Kidney (tissue), 14 donors: ENCODE measurements around the gene MAP7. TPM values are rescaled to one million over a fixed set of nuclear protein-coding genes. Genes with fewer than 3 reads are reported as not detected.

Source experiments
- DNase-seq, 5 donors: peaks; one replicate each; pipeline ENCODE4 v3.0.0-alpha.2; 2013 to 2020
- FAIRE-seq: peaks from 2 replicates; lab custom pipeline; 2012; peaks lifted over from hg19 to GRCh38; lab: Jason Lieb, UNC
- H3K27ac ChIP-seq, 2 donors: one replicate each; pipeline ENCODE4 v1.7.0; 2013; ENCODE audit warnings: low read depth in 2 of 2, low read length in 2 of 2, inconsistent platforms in 1 of 2
- H3K27me3 ChIP-seq: one replicate; pipeline ENCODE4 v1.7.1; 2013; ENCODE audit warnings: low read length, inconsistent platforms; ENCODE audit not compliant: control insufficient read depth, insufficient read depth
- H3K36me3 ChIP-seq, 3 donors: one replicate each; pipeline versions ENCODE4 v1.7.0 to v1.7.1; 2013; ENCODE audit warnings: low read length in 3 of 3, control low read depth in 1 of 3, inconsistent platforms in 1 of 3; ENCODE audit not compliant: insufficient read depth in 3 of 3, control insufficient read depth in 2 of 3
- H3K4me1 ChIP-seq, 3 donors: one replicate each; pipeline versions ENCODE4 v1.7.0 to v1.7.1; 2013; ENCODE audit warnings: low read length in 3 of 3, inconsistent platforms in 1 of 3, low read depth in 1 of 3; ENCODE audit not compliant: control insufficient read depth in 2 of 3, insufficient read depth in 2 of 3
- H3K4me3 ChIP-seq, 3 donors: one replicate each; pipeline versions ENCODE4 v1.7.0 to v1.8.1; 2013; ENCODE audit warnings: low read length in 3 of 3, control low read depth in 1 of 3, inconsistent platforms in 1 of 3
- H3K9ac ChIP-seq, 3 donors: one replicate each; pipeline versions ENCODE4 v1.7.0 to v1.7.1; 2013; ENCODE audit warnings: low read length in 3 of 3, control low read depth in 1 of 3, inconsistent platforms in 1 of 3
- H3K9me3 ChIP-seq, 3 donors: one replicate each; pipeline versions ENCODE4 v1.7.0 to v1.7.1; 2013; ENCODE audit warnings: low read length in 3 of 3, control low read depth in 1 of 3, inconsistent platforms in 1 of 3; ENCODE audit not compliant: control insufficient read depth in 2 of 3, insufficient read depth in 1 of 3
- intact Hi-C: fragments of 100-400 bp; cut with DNase I; formaldehyde crosslinking; loops from one replicate; pipeline ENCODE4 v1.11.1; 2022
- polyA plus RNA-seq: library from polyadenylated mRNA; stranded (reverse); fragments of 350-450 nt; fragmentation: Illumina TruSeq; extraction: RNeasy Lipid Tissue Mini Kit (QIAGEN cat#74804); gene quantifications from one replicate; pipeline ENCODE4 v1.2.3, GENCODE V29; 2014; ENCODE audit warnings: low read depth, low replicate concordance; ENCODE audit not compliant: insufficient read depth
- total RNA-seq: library from RNA; stranded (reverse); fragmentation: NEBNext Ultra II Directional; extraction: Animal tissue kit (Norgen Biotek cat#: 25700); gene quantifications from one replicate; pipeline ENCODE4 v1.2.1, GENCODE V29; 2021
- TF ChIP-seq, protein P1 (sequence below): IDR thresholded peaks from 3 replicates; pipeline ENCODE4 v1.5.1; 2012; ENCODE audit warnings: mild to moderate bottlenecking, moderate library complexity, borderline replicate concordance; ENCODE audit not compliant: insufficient read depth; ENCODE audit errors: extremely low read depth
- donor health status: control.
- donor health status: control.
- donor health status: control.
- donor health status: control.
- donor health status: control.
- donor health status: DM: yes; HTN: yes; CAD: no.
- donor health status: Normal renal cell carcinoma (clear cell type).

Gene MAP7
- total and polyA plus RNA-seq, 2 donors from 2014 or later: 16.0 to 40.0 TPM

- Histone ChIP-seq H3K9ac (no peak overlapping the region), H3K9me3 (no peaks in the 10 kb centered on the region), H3K27ac (no peak overlapping the region), H3K27me3 (no peaks in the 10 kb centered on the region), H3K4me3 (no peak overlapping the region), H3K4me1 (no peaks in the 10 kb centered on the region), H3K36me3 (no peaks in the 10 kb centered on the region)
- DNase-seq: no peak
- TF ChIP-seq, protein P1, sequence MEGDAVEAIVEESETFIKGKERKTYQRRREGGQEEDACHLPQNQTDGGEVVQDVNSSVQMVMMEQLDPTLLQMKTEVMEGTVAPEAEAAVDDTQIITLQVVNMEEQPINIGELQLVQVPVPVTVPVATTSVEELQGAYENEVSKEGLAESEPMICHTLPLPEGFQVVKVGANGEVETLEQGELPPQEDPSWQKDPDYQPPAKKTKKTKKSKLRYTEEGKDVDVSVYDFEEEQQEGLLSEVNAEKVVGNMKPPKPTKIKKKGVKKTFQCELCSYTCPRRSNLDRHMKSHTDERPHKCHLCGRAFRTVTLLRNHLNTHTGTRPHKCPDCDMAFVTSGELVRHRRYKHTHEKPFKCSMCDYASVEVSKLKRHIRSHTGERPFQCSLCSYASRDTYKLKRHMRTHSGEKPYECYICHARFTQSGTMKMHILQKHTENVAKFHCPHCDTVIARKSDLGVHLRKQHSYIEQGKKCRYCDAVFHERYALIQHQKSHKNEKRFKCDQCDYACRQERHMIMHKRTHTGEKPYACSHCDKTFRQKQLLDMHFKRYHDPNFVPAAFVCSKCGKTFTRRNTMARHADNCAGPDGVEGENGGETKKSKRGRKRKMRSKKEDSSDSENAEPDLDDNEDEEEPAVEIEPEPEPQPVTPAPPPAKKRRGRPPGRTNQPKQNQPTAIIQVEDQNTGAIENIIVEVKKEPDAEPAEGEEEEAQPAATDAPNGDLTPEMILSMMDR: no peak
- no peak for FAIRE-seq
- intact Hi-C loops: no loop called here
These were observed 212.6 kb downstream of the MAP7 start for GRCh38 chr6:136337606-136338005.

- no peaks in the 10 kb centered on the region for H3K36me3 ChIP-seq
These were observed 213.1 kb downstream of the MAP7 start for GRCh38 chr6:136337121-136337520.

GRCh38 chr6:136335736-136336363 lies 214.4 kb downstream of the MAP7 start:
- H3K9ac ChIP-seq: no peak overlapping the region
- no peaks in the 10 kb centered on the region for H3K9me3 ChIP-seq
- TF ChIP-seq, protein P1: no peak
- H3K27me3 ChIP-seq: no peaks in the 10 kb centered on the region
- intact Hi-C loops: no loop called here
- H3K4me1 ChIP-seq: peaks cover 0 to 5% (median 0%) of the 10 kb centered on the region in 3 donors
- no peak overlapping the region for H3K4me3 ChIP-seq
- no peaks in the 10 kb centered on the region for H3K36me3 ChIP-seq
- H3K27ac ChIP-seq: no peak overlapping the region
- DNase-seq: peak in 3 of 5 donors; percentile 23 to 75 (median 46)
- FAIRE-seq: no peak

More at GRCh38 chr6:136337121-136337520, 213.1 kb downstream of the MAP7 start:
- TF ChIP-seq, protein P1: no peak
- no peaks in the 10 kb centered on the region for H3K27me3 ChIP-seq
- no peak for FAIRE-seq
- intact Hi-C loops: no loop called here
- no peak overlapping the region for H3K9ac ChIP-seq
- H3K9me3 ChIP-seq: no peaks in the 10 kb centered on the region
- no peak overlapping the region for H3K4me3 ChIP-seq
- no peak overlapping the region for H3K27ac ChIP-seq
- peak in 1 of 5 donors; percentile 62 for DNase-seq
- no peaks in the 10 kb centered on the region for H3K4me1 ChIP-seq
